SK-N-SH treated with all-trans-retinoic acid at 6 μM for 48 hours (cell line): ENCODE results near the gene FBXL14.

Experiments used
- ATAC-seq: fragments of 200-7000 bp; cut with Tn5 transposase; 3 replicates; pipeline ENCODE4 v1.9.1; 2020; ENCODE audit warnings: mild to moderate bottlenecking, moderate library complexity
- ARNTL ChIP-seq: fragments of 450-650 bp; formaldehyde crosslinking; IDR thresholded peaks from 2 replicates; pipeline ENCODE4 v1.5.0; 2020; ENCODE audit warnings: low read depth, mild to moderate bottlenecking, moderate library complexity, borderline replicate concordance
- BACH2 ChIP-seq: fragments of 250-450 bp; sonication (Bioruptor Pico); IDR thresholded peaks from 2 replicates; pipeline ENCODE4 v1.9.0; 2021; ENCODE audit warnings: mild to moderate bottlenecking, borderline replicate concordance
- CSDC2 ChIP-seq: fragments of 250-450 bp; sonication (Bioruptor Pico); IDR thresholded peaks from 2 replicates; pipeline ENCODE4 v1.5.0; 2020; ENCODE audit warnings: mild to moderate bottlenecking, moderate library complexity
- GLIS3 ChIP-seq: fragments of 250-450 bp; sonication (Bioruptor Pico); IDR thresholded peaks from 2 replicates; pipeline ENCODE4 v1.5.0; 2020; ENCODE audit warnings: mild to moderate bottlenecking, moderate library complexity
- ISL1 ChIP-seq: fragments of 250-450 bp; sonication (Bioruptor Pico); IDR thresholded peaks from 2 replicates; pipeline ENCODE4 v2.1.2; 2022; ENCODE audit warnings: mild to moderate bottlenecking, moderate library complexity
- PATZ1 ChIP-seq: fragments of 250-450 bp; sonication (Bioruptor Pico); IDR thresholded peaks from 2 replicates; pipeline ENCODE4 v1.8.0; 2020; ENCODE audit warnings: mild to moderate bottlenecking, moderate library complexity, borderline replicate concordance
- PPARA ChIP-seq: fragments of 250-450 bp; sonication (Bioruptor Pico); IDR thresholded peaks from 2 replicates; pipeline ENCODE4 v1.5.0; 2020; ENCODE audit warnings: mild to moderate bottlenecking, borderline replicate concordance
- RARB ChIP-seq: fragments of 250-450 bp; sonication (Bioruptor Pico); IDR thresholded peaks from 2 replicates; pipeline ENCODE4 v1.8.0; 2021; ENCODE audit warnings: mild to moderate bottlenecking, moderate library complexity
- SNAI2 ChIP-seq: fragments of 250-450 bp; sonication (Bioruptor Pico); IDR thresholded peaks from 2 replicates; pipeline ENCODE4 v1.5.0; 2020; ENCODE audit warnings: mild to moderate bottlenecking, moderate library complexity
- TCF4 ChIP-seq: fragments of 250-450 bp; sonication (Bioruptor Pico); IDR thresholded peaks from 2 replicates; pipeline ENCODE4 v1.8.0; 2021; ENCODE audit warnings: mild to moderate bottlenecking, moderate library complexity, borderline replicate concordance
- TOX ChIP-seq: fragments of 250-450 bp; sonication (Bioruptor Pico); IDR thresholded peaks from 2 replicates; pipeline ENCODE4 v1.8.0; 2021; ENCODE audit warnings: mild to moderate bottlenecking, moderate library complexity, borderline replicate concordance
- ZC3H10 ChIP-seq: fragments of 250-450 bp; sonication (Bioruptor Pico); IDR thresholded peaks from 2 replicates; pipeline ENCODE4 v1.5.1; 2021; ENCODE audit warnings: mild to moderate bottlenecking, moderate library complexity
- ZFP3 ChIP-seq: fragments of 250-450 bp; sonication (Bioruptor Pico); IDR thresholded peaks from 2 replicates; pipeline ENCODE4 v1.5.0; 2020; ENCODE audit warnings: mild to moderate bottlenecking, moderate library complexity
- ZNF70 ChIP-seq: fragments of 450-650 bp; formaldehyde crosslinking; IDR thresholded peaks from 2 replicates; pipeline ENCODE4 v1.5.0; 2020; ENCODE audit warnings: mild to moderate bottlenecking, moderate library complexity
- TF ChIP-seq, protein P1 (sequence below): fragments of 250-450 bp; sonication (Bioruptor Pico); IDR thresholded peaks from 2 replicates; pipeline ENCODE4 v1.8.0; 2021; ENCODE audit warnings: low read depth, mild to moderate bottlenecking, moderate library complexity, borderline replicate concordance
- TF ChIP-seq, protein P2 (sequence below): fragments of 250-450 bp; sonication (Bioruptor Pico); IDR thresholded peaks from 2 replicates; pipeline ENCODE4 v1.5.1; 2020; ENCODE audit warnings: low read depth, mild to moderate bottlenecking, moderate library complexity
- TF ChIP-seq, protein P3 (sequence below): fragments of 250-450 bp; sonication (Bioruptor Pico); IDR thresholded peaks from 2 replicates; pipeline ENCODE4 v1.5.1; 2021; ENCODE audit warnings: mild to moderate bottlenecking, moderate library complexity

The FBXL14 gene

DNA sequence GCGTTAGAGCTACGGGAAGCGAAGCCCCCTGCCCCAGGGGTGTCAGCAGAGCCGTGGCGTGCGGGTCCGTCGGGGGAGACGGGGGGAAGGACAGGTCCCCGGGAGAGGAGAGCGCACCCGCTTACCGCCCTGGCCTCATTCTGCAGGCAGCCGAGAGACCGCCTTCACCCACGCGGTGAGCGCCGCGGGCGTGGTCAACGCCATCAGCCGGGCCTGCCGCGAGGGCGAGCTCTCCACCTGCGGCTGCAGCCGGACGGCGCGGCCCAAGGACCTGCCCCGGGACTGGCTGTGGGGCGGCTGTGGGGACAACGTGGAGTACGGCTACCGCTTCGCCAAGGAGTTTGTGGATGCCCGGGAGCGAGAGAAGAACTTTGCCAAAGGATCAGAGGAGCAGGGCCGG is 45.2 kb upstream of the FBXL14 start (continued):
- TF ChIP-seq PATZ1 (CRISPR knock-in tag) (no peak), ZFP3 (CRISPR knock-in tag) (no peak), TOX (CRISPR knock-in tag) (no peak), BACH2 (CRISPR knock-in tag) (no peak), RARB (no peak), PPARA (CRISPR knock-in tag) (no peak)
- TF ChIP-seq, all 23 proteins: peak for 0

GRCh38 chr12:1638203-1638602 is 43.8 kb upstream of the FBXL14 start:
- no peak for TF ChIP-seq TCF4
- TF ChIP-seq, protein P1, sequence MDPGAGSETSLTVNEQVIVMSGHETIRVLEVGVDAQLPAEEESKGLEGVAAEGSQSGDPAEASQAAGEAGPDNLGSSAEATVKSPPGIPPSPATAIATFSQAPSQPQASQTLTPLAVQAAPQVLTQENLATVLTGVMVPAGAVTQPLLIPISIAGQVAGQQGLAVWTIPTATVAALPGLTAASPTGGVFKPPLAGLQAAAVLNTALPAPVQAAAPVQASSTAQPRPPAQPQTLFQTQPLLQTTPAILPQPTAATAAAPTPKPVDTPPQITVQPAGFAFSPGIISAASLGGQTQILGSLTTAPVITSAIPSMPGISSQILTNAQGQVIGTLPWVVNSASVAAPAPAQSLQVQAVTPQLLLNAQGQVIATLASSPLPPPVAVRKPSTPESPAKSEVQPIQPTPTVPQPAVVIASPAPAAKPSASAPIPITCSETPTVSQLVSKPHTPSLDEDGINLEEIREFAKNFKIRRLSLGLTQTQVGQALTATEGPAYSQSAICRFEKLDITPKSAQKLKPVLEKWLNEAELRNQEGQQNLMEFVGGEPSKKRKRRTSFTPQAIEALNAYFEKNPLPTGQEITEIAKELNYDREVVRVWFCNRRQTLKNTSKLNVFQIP (CRISPR knock-in tag) = no peak
- TF ChIP-seq PPARA (CRISPR knock-in tag) = no peak
- TF ChIP-seq ZNF70 (CRISPR knock-in tag) = no peak
- TF ChIP-seq ARNTL = no peak
- no peak for TF ChIP-seq SNAI2 (CRISPR knock-in tag)
- TF ChIP-seq, protein P2, sequence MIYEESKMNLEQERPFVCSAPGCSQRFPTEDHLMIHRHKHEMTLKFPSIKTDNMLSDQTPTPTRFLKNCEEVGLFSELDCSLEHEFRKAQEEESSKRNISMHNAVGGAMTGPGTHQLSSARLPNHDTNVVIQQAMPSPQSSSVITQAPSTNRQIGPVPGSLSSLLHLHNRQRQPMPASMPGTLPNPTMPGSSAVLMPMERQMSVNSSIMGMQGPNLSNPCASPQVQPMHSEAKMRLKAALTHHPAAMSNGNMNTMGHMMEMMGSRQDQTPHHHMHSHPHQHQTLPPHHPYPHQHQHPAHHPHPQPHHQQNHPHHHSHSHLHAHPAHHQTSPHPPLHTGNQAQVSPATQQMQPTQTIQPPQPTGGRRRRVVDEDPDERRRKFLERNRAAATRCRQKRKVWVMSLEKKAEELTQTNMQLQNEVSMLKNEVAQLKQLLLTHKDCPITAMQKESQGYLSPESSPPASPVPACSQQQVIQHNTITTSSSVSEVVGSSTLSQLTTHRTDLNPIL (CRISPR knock-in tag) = no peak
- TF ChIP-seq ISL1 (CRISPR knock-in tag) = no peak
- TF ChIP-seq GLIS3 = no peak
- TF ChIP-seq, all 23 proteins: peak for 0
- no peak for ATAC-seq

DNA sequence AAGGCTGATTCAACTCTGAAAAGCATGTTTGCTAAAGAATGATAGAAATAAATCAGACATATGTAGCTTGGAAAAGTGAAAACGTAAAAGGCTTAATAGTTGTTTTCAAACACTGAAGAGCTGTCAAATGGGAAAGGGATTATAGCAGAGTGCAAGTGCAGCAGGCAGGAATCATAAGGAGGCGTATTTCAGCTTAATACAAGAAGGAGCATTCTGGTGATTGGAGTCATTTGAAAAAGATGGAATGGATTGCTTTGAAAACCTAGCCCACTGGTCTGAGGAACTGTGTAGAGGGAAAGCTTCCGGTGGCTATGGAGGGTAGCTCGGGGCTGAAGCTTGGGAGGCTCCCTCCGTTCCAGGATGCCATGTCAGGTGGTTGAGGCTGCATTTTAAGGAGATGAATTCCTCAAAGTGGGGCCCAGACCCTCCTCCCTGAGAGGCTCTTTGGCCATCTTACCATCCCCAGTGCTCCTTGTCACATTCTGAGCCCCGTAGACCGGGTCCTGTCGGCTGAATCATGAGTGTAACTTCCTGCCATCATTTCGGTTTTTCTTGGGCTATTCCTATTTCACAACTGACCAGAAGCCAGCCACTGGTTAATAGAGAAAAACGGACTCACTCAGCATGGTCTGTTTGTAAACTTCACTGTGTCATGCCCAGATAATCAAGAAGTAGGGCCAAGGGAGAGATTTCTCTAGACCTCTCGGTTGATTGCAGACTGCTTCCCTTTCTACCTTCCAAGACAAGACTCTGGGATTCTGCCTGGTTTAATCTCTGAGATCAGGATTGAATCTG is 41.1 kb upstream of the FBXL14 start:
- no peak for ATAC-seq
- TF ChIP-seq BACH2 (CRISPR knock-in tag) (no peak), CSDC2 (CRISPR knock-in tag) (no peak), ZC3H10 (no peak), TOX (CRISPR knock-in tag) (no peak), GLIS3 (no peak), PATZ1 (CRISPR knock-in tag) (no peak), SNAI2 (CRISPR knock-in tag) (no peak), ZNF70 (CRISPR knock-in tag) (no peak), ZFP3 (CRISPR knock-in tag) (no peak)
- TF ChIP-seq, protein P3, sequence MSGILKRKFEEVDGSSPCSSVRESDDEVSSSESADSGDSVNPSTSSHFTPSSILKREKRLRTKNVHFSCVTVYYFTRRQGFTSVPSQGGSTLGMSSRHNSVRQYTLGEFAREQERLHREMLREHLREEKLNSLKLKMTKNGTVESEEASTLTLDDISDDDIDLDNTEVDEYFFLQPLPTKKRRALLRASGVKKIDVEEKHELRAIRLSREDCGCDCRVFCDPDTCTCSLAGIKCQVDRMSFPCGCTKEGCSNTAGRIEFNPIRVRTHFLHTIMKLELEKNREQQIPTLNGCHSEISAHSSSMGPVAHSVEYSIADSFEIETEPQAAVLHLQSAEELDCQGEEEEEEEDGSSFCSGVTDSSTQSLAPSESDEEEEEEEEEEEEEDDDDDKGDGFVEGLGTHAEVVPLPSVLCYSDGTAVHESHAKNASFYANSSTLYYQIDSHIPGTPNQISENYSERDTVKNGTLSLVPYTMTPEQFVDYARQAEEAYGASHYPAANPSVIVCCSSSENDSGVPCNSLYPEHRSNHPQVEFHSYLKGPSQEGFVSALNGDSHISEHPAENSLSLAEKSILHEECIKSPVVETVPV (CRISPR knock-in tag) = no peak
- TF ChIP-seq, all 23 proteins: peak for 0

DNA sequence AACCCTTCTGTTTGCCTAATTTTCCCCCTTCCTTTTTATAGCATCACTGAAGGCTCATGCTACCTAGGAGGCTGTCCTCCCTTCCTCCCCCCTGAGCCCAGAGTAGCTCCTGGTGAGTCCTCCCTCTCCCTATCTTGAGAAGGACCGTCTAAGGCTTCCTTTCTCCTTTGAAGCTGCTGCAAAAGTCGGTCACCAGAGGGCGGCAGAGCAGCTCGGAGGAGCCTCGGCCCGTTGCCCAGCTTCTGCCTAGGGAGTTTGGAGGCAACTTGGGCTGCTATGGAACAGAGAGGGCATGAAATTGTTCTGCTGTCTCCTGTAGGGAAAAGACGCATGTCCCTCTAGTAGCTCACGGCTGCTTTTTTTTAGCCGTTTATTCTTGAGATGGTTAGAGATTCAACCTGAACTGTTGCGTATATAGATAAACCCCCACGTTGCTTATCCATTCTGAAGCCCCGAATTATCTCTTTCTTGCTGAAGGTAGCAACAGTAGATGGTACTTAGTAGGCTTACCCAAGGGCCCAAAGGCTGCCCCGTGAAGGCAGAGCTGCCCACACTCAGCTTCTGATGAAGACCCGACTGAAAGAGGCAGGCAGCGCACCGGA is 40.3 kb upstream of the FBXL14 start:
- no peak for TF ChIP-seq BACH2 (CRISPR knock-in tag)
- TF ChIP-seq, protein P2 (CRISPR knock-in tag) = no peak
- peak; percentile 89 for ATAC-seq
